Mammary epithelial cell (primary cell): Measurements from ENCODE around the gene ECD.

Experiments used
- EZH2 ChIP-seq: IDR thresholded peaks from 2 replicates; pipeline ENCODE4 v1.6.1; 2012; ENCODE audit warnings: low read length, inconsistent platforms, borderline replicate concordance
- TF ChIP-seq, protein P1 (sequence below), 2 donors: IDR thresholded peaks in 1 of 2; conservative IDR thresholded peaks in 1 of 2; 2 replicates each; pipeline ENCODE4 v1.5.1; 2011 to 2012; ENCODE audit warnings: inconsistent platforms in 2 of 2, low read length in 2 of 2, mild to moderate bottlenecking in 2 of 2, control low read depth in 1 of 2, low read depth in 1 of 2; ENCODE audit not compliant: insufficient read depth in 1 of 2; ENCODE audit errors: extremely low read depth in 1 of 2

DNA sequence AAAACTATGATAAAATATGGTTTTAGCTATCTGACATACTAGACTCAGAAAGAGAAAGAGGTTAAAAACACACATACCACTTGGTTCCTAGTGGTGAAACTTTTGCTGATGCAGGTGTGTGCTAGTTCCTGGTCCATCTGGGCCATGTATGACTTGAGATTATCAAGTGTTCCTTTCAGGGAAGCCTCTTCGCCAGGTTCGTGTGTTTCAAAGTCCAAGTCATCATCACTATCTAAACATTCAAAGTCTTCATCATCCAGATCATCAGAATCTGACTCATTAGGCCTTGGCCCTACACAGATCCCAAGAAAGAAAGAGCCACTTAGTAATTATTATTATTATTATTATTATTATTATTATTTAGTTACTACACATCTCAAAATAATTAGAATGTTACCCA lies 31.2 kb downstream of the ECD start:
- TF ChIP-seq, protein P1, sequence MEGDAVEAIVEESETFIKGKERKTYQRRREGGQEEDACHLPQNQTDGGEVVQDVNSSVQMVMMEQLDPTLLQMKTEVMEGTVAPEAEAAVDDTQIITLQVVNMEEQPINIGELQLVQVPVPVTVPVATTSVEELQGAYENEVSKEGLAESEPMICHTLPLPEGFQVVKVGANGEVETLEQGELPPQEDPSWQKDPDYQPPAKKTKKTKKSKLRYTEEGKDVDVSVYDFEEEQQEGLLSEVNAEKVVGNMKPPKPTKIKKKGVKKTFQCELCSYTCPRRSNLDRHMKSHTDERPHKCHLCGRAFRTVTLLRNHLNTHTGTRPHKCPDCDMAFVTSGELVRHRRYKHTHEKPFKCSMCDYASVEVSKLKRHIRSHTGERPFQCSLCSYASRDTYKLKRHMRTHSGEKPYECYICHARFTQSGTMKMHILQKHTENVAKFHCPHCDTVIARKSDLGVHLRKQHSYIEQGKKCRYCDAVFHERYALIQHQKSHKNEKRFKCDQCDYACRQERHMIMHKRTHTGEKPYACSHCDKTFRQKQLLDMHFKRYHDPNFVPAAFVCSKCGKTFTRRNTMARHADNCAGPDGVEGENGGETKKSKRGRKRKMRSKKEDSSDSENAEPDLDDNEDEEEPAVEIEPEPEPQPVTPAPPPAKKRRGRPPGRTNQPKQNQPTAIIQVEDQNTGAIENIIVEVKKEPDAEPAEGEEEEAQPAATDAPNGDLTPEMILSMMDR (conservative IDR thresholded peaks at IDR 0.05 in 1 of 2, IDR thresholded peaks at IDR 0.05 in 1 of 2; ENCODE audit: extremely low read depth in 1 of 2, insufficient read depth in 1 of 2, low read depth in 1 of 2, low read length in 2 of 2) = no peak
- TF ChIP-seq EZH2 = no peak
